ENCODE measurements around the gene ATP5PD.

The ATP5PD gene

GRCh38 chr17:74994440-74994839 lies 52.3 kb downstream of the ATP5PD start:
- Histone ChIP-seq H3K36me3 (ENCODE audit: insufficient read depth, low read length) (no peaks in the 10 kb centered on the region), H3K9ac (ENCODE audit: insufficient read length) (no peak overlapping the region), H3K4me3 (no peak overlapping the region), H3K27ac (no peak overlapping the region), H3K9me3 (ENCODE audit: low read depth, low read length) (no peaks in the 10 kb centered on the region)
- no peak for DNase-seq (ENCODE audit: low read depth, low spot score)
- TF ChIP-seq EZH2 (IDR thresholded peaks at IDR 0.05) (no peak), FOXP2 (optimal IDR thresholded peaks at IDR 0.05; ENCODE audit: control extremely low read depth, extremely low read length, insufficient read depth) (no peak)

GRCh38 chr17:74992223-74992622 lies 54.5 kb downstream of the ATP5PD start:
- Histone ChIP-seq H3K36me3 (ENCODE audit: insufficient read depth, low read length) (no peaks in the 10 kb centered on the region), H3K27ac (no peak overlapping the region), H3K9ac (ENCODE audit: insufficient read length) (no peak overlapping the region), H3K4me3 (no peak overlapping the region), H3K9me3 (ENCODE audit: low read depth, low read length) (no peaks in the 10 kb centered on the region)
- no peak for DNase-seq (ENCODE audit: low read depth, low spot score)
- TF ChIP-seq FOXP2 (optimal IDR thresholded peaks at IDR 0.05; ENCODE audit: control extremely low read depth, extremely low read length, insufficient read depth) (no peak), POLR2AphosphoS5 (IDR thresholded peaks at IDR 0.05; ENCODE audit: borderline replicate concordance, low read depth, low read length) (no peak), EZH2 (IDR thresholded peaks at IDR 0.05) (no peak)

GRCh38 chr17:74990581-74991105 lies 56.1 kb downstream of the ATP5PD start:
- no peak overlapping the region for H3K27ac ChIP-seq
- TF ChIP-seq FOXP2 (optimal IDR thresholded peaks at IDR 0.05; ENCODE audit: control extremely low read depth, extremely low read length, insufficient read depth) (no peak), POLR2AphosphoS5 (IDR thresholded peaks at IDR 0.05; ENCODE audit: borderline replicate concordance, low read depth, low read length) (no peak), EZH2 (IDR thresholded peaks at IDR 0.05) (no peak)
- H3K36me3 ChIP-seq (ENCODE audit: insufficient read depth, low read length): no peaks in the 10 kb centered on the region
- H3K4me3 ChIP-seq: no peak overlapping the region
- no peak for DNase-seq (ENCODE audit: low read depth, low spot score)
- H3K9me3 ChIP-seq (ENCODE audit: low read depth, low read length): no peaks in the 10 kb centered on the region
- H3K9ac ChIP-seq (ENCODE audit: insufficient read length): no peak overlapping the region
